A549 (cell line): Measurements from ENCODE around the gene TPRG1.

Source experiments
- EHMT2 ChIP-seq: fragments of 200-600 bp; sonication (generic); IDR thresholded peaks from 2 replicates; pipeline ENCODE4 v1.6.1; 2016; ENCODE audit warnings: antibody characterized with exemption, low read depth, mild to moderate bottlenecking, moderate library complexity
- EP300 ChIP-seq, 2 experiments: fragments of >200 bp; sonication (Bioruptor Twin); formaldehyde crosslinking; IDR thresholded peaks; 2 replicates in 1 of 2; 3 replicates in 1 of 2; pipeline ENCODE4 v1.6.1; 2016 to 2017
- ESRRA ChIP-seq: fragments of 150-350 bp; IDR thresholded peaks from 2 replicates; pipeline ENCODE4 v1.6.1; 2014; ENCODE audit warnings: mild to moderate bottlenecking, low read length, borderline replicate concordance
- HEYL ChIP-seq: fragments of 250-450 bp; sonication (Bioruptor Pico); IDR thresholded peaks from 2 replicates; pipeline ENCODE4 v1.8.0; 2021; ENCODE audit warnings: mild to moderate bottlenecking, moderate library complexity
- RCOR1 ChIP-seq: fragments of 150-350 bp; IDR thresholded peaks from 2 replicates; pipeline ENCODE4 v1.6.1; 2014; ENCODE audit warnings: antibody characterized with exemption, low read length, low read depth
- TF ChIP-seq, protein P1 (sequence below): fragments of >200 bp; sonication (Bioruptor Twin); formaldehyde crosslinking; IDR thresholded peaks from 3 replicates; pipeline ENCODE4 v1.5.1; 2016
- TF ChIP-seq, protein P2 (sequence below): fragments of >200 bp; sonication (Bioruptor Twin); formaldehyde crosslinking; IDR thresholded peaks from 2 replicates; pipeline ENCODE4 v1.6.1; 2016
- TF ChIP-seq, protein P3 (sequence below): fragments of >200 bp; sonication (Bioruptor Twin); formaldehyde crosslinking; IDR thresholded peaks from 3 replicates; pipeline ENCODE4 v1.6.1; 2016

DNA sequence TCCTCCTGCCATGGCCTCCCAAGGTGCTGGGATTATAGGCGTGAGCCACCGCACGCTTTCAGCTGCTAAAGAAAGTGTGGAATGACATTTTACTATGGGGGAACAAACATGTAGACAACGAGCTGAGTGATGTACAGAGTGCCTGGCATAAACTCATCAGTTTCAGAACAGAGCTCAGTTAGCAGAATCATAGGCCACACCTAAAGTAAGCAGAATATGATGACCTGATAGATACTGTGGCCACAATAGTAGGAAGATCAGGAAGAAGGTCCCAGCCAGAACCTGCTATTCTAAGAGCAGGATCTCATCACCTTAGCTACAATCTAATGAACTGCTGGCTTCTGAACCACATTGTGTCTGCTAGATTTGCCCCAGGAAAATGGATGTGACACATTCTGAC lies 158.3 kb downstream of the TPRG1 start:
- TF ChIP-seq, protein P1, sequence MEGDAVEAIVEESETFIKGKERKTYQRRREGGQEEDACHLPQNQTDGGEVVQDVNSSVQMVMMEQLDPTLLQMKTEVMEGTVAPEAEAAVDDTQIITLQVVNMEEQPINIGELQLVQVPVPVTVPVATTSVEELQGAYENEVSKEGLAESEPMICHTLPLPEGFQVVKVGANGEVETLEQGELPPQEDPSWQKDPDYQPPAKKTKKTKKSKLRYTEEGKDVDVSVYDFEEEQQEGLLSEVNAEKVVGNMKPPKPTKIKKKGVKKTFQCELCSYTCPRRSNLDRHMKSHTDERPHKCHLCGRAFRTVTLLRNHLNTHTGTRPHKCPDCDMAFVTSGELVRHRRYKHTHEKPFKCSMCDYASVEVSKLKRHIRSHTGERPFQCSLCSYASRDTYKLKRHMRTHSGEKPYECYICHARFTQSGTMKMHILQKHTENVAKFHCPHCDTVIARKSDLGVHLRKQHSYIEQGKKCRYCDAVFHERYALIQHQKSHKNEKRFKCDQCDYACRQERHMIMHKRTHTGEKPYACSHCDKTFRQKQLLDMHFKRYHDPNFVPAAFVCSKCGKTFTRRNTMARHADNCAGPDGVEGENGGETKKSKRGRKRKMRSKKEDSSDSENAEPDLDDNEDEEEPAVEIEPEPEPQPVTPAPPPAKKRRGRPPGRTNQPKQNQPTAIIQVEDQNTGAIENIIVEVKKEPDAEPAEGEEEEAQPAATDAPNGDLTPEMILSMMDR, result no peak
- TF ChIP-seq, protein P2, sequence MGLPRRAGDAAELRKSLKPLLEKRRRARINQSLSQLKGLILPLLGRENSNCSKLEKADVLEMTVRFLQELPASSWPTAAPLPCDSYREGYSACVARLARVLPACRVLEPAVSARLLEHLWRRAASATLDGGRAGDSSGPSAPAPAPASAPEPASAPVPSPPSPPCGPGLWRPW, result no peak
- TF ChIP-seq, protein P3, sequence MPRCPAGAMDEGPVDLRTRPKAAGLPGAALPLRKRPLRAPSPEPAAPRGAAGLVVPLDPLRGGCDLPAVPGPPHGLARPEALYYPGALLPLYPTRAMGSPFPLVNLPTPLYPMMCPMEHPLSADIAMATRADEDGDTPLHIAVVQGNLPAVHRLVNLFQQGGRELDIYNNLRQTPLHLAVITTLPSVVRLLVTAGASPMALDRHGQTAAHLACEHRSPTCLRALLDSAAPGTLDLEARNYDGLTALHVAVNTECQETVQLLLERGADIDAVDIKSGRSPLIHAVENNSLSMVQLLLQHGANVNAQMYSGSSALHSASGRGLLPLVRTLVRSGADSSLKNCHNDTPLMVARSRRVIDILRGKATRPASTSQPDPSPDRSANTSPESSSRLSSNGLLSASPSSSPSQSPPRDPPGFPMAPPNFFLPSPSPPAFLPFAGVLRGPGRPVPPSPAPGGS, result no peak
- TF ChIP-seq RCOR1 (no peak), HEYL (CRISPR knock-in tag) (no peak), EP300 (IDR thresholded peaks at IDR 0.05) (no peak), EHMT2 (no peak), ESRRA (no peak)
